Measurements from ENCODE around the gene ZC3H18.

ZC3H18 gene

GRCh38 chr16:88618182-88618955 is 48.2 kb downstream of the ZC3H18 start:
- no peak for TF ChIP-seq CTCF (IDR thresholded peaks at IDR 0.05; ENCODE audit: extremely low read depth, insufficient read depth, missing control alignments)
- in situ Hi-C loops (cut with MboI; ENCODE audit: low pct_unique_long_range_greater_than_20kb, low sequenced_read_pairs, unreplicated experiment) = no loop called here
- peak; percentile 32 for DNase-seq (ENCODE audit: low spot score)

- DNase-seq (ENCODE audit: low spot score) = no peak
- TF ChIP-seq CTCF (IDR thresholded peaks at IDR 0.05; ENCODE audit: extremely low read depth, insufficient read depth, missing control alignments) = no peak
- in situ Hi-C loops (cut with MboI; ENCODE audit: low pct_unique_long_range_greater_than_20kb, low sequenced_read_pairs, unreplicated experiment) = no loop called here
These were observed 48.9 kb downstream of the ZC3H18 start for GRCh38 chr16:88618956-88619667.

- DNase-seq (ENCODE audit: low spot score) = no peak
- in situ Hi-C loops (cut with MboI; ENCODE audit: low pct_unique_long_range_greater_than_20kb, low sequenced_read_pairs, unreplicated experiment) = no loop called here
- no peak for TF ChIP-seq CTCF (IDR thresholded peaks at IDR 0.05; ENCODE audit: extremely low read depth, insufficient read depth, missing control alignments)
These were observed 49.9 kb downstream of the ZC3H18 start for GRCh38 chr16:88619859-88620815.

GRCh38 chr16:88622125-88622524 is 51.9 kb downstream of the ZC3H18 start:
- TF ChIP-seq CTCF (IDR thresholded peaks at IDR 0.05; ENCODE audit: extremely low read depth, insufficient read depth, missing control alignments) = no peak
- no peak for DNase-seq (ENCODE audit: low spot score)
- in situ Hi-C loops (cut with MboI; ENCODE audit: low pct_unique_long_range_greater_than_20kb, low sequenced_read_pairs, unreplicated experiment) = no loop called here

GRCh38 chr16:88622866-88623265 is 52.7 kb downstream of the ZC3H18 start:
- DNase-seq (ENCODE audit: low spot score) = no peak
- in situ Hi-C loops (cut with MboI; ENCODE audit: low pct_unique_long_range_greater_than_20kb, low sequenced_read_pairs, unreplicated experiment) = no loop called here
- TF ChIP-seq CTCF (IDR thresholded peaks at IDR 0.05; ENCODE audit: extremely low read depth, insufficient read depth, missing control alignments) = no peak

DNA sequence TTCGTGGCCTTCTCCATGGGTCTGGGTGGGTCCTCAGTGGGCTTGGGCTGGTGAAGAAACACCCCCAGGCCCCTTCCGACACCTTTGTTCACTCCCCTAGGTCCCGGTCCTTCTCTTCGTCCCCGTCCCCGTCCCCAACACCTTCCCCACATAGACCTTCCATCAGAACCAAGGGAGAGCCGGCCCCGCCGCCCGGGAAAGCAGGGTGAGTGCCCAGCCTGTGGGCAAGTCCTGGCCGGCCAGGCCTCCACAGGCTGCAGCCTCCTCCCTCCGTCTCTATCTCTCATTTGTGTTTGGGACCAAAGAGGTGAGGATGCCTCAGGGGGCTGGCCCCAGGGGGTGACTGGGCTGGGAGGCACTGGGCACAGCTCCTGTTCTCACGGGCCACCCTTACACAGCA is 53.7 kb downstream of the ZC3H18 start:
- no peak for DNase-seq (ENCODE audit: low spot score)
- no peak for TF ChIP-seq CTCF (IDR thresholded peaks at IDR 0.05; ENCODE audit: extremely low read depth, insufficient read depth, missing control alignments)
- in situ Hi-C loops (cut with MboI; ENCODE audit: low pct_unique_long_range_greater_than_20kb, low sequenced_read_pairs, unreplicated experiment) = no loop called here
